ENCODE data around the gene PLEKHM3. TPM values are rescaled to one million over a fixed set of nuclear protein-coding genes. Genes with fewer than 3 reads are reported as not detected.

The PLEKHM3 gene
- total and polyA plus RNA-seq, 2 donors: 8.2 to 8.8 TPM

DNA sequence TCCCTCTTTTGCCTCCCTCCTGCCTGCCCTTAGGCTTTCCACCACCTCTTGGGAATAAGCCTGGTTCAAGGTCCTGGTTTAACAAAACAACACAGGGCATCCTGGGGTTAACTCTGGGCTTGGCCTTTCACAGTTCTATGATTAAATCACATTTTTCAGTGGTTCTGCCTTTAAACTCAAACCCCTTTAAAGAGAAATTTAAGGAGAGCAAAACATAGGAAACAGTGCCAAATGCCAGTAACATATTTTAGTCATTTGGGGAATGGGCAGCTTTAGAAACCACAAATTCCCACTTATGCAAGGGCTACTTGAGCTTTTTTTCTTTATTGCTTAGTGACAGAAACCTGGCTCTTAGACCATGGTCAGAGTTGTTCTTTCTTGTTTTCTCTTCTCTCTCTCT, 143.4 kb downstream of the PLEKHM3 start:
- Histone ChIP-seq H3K4me1 (ENCODE audit: control insufficient read depth in 2 of 2, insufficient read depth in 2 of 2, low read length in 2 of 2) (no peaks in the 10 kb centered on the region), H3K9me3 (ENCODE audit: control insufficient read depth in 2 of 2, insufficient read depth in 1 of 2, low read length in 1 of 2) (no peaks in the 10 kb centered on the region), H3K4me3 (ENCODE audit: low read length in 2 of 2) (no peak overlapping the region), H3K27me3 (ENCODE audit: control insufficient read depth in 2 of 2, insufficient read depth in 1 of 2, low read length in 1 of 2) (no peaks in the 10 kb centered on the region), H3K36me3 (ENCODE audit: control insufficient read depth in 2 of 2, insufficient read depth in 2 of 2, low read length in 1 of 2) (no peaks in the 10 kb centered on the region), H3K27ac (ENCODE audit: low read depth in 1 of 2, low read length in 1 of 2) (no peak overlapping the region)
- DNase-seq (ENCODE audit: low read depth in 6 of 9, low spot score in 9 of 9): no peak

DNA sequence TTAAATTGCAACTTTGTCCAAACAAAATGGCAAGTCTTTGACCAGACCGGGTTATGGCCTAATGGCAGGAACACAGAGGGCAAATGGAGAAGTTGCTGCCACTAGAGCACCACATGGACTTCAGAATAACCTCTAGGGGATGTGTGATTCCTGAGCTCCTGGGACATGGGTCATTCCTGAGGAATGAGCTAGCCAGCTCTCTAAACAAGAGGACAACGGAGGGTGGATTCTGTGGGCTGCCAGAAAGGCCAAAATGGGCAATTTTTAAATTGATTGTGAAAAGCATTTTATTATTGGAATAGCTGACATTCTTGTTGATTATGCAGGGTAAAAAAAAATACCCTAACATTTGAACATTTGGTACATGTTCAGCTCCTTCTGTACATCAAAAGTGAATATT, 145.8 kb downstream of the PLEKHM3 start:
- WGBS: 96% methylated on average over 2 of the region's 2 CpGs
- Histone ChIP-seq H3K9me3 (ENCODE audit: control insufficient read depth in 2 of 2, insufficient read depth in 1 of 2, low read length in 1 of 2) (no peaks in the 10 kb centered on the region), H3K27ac (ENCODE audit: low read depth in 1 of 2, low read length in 1 of 2) (no peak overlapping the region), H3K4me1 (ENCODE audit: control insufficient read depth in 2 of 2, insufficient read depth in 2 of 2, low read length in 2 of 2) (no peaks in the 10 kb centered on the region), H3K4me3 (ENCODE audit: low read length in 2 of 2) (no peak overlapping the region), H3K27me3 (ENCODE audit: control insufficient read depth in 2 of 2, insufficient read depth in 1 of 2, low read length in 1 of 2) (no peaks in the 10 kb centered on the region), H3K36me3 (ENCODE audit: control insufficient read depth in 2 of 2, insufficient read depth in 2 of 2, low read length in 1 of 2) (no peaks in the 10 kb centered on the region)
- DNase-seq (ENCODE audit: low read depth in 6 of 9, low spot score in 9 of 9): no peak

DNA sequence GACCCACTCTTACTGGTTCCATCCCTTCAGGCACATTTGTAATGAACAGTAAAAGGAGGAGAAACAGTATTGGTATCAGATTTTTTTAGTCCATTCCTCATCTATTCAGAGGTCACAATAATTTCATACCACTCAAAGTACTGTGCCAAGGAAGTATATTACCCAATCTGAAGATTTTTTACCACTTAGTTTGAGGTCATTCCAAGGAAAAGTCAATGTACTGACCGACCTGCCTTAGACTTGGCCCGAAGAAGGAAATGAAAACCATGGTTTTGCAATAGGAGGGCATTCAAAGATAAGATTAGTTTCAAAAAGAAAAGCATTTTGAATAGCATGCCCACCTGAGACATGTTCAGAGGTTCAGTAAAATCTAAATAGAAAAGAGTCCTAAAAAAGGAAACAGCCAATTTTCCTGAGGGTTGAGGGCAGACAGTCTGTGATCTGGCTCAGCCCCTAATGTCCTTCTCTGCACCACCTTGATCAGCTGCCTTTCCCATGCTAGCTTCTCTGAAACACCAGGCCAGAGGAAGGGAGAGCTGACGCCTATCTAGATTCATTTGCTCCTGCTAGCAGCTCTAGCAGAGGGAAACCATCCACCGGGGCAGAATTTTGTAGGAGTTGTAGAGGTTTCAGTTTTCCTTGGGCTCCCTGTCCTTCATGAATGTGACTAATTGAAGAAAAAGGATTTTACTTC, 148.3 kb downstream of the PLEKHM3 start:
- Histone ChIP-seq H3K27ac (ENCODE audit: low read depth in 1 of 2, low read length in 1 of 2) (no peak overlapping the region), H3K36me3 (ENCODE audit: control insufficient read depth in 2 of 2, insufficient read depth in 2 of 2, low read length in 1 of 2) (no peaks in the 10 kb centered on the region), H3K4me1 (ENCODE audit: control insufficient read depth in 2 of 2, insufficient read depth in 2 of 2, low read length in 2 of 2) (no peaks in the 10 kb centered on the region), H3K4me3 (ENCODE audit: low read length in 2 of 2) (no peak overlapping the region), H3K27me3 (ENCODE audit: control insufficient read depth in 2 of 2, insufficient read depth in 1 of 2, low read length in 1 of 2) (no peaks in the 10 kb centered on the region), H3K9me3 (ENCODE audit: control insufficient read depth in 2 of 2, insufficient read depth in 1 of 2, low read length in 1 of 2) (no peaks in the 10 kb centered on the region)
- DNase-seq (ENCODE audit: low read depth in 6 of 9, low spot score in 9 of 9): no peak
- WGBS: 90% methylated on average over 4 of the region's 4 CpGs

DNA sequence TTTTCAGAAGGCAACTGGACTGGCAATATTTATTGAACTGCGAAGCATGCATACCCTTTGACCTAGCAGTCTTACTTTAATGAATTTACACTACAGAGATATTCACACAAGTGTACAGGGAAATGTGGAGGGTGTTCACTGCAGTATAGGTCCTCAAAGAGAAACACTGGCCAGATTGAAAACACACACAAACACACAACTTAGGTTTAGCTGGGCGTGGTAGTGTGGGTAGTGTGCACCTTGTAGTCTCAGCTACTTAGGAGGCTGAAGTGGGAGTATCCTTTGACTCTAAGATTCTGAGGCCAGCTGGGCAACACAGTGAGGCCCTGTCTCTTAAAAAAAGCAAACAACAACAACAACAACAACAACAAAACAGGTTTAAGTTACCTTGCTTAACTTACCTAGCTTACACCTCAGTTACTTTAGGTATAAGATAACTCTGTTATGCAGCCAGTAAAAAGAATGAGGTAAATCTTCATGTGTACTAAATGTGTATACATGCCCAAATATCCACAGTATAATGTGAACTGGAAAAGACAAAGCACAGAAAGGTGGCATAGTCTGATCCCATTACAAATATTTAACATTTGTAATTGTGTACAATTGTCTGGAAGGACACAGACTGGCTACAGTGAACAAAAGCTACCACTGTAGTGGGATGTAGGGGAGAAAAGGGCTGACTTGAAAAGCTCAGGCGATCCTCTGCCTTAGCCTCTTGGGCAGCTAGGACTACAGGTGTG, 149.7 kb downstream of the PLEKHM3 start:
- H3K4me3 ChIP-seq (ENCODE audit: low read length in 2 of 2): no peak overlapping the region
- DNase-seq (ENCODE audit: low read depth in 6 of 9, low spot score in 9 of 9): no peak
- no peaks in the 10 kb centered on the region for H3K27me3 ChIP-seq (ENCODE audit: control insufficient read depth in 2 of 2, insufficient read depth in 1 of 2, low read length in 1 of 2)
- H3K27ac ChIP-seq (ENCODE audit: low read depth in 1 of 2, low read length in 1 of 2): no peak overlapping the region
- no peaks in the 10 kb centered on the region for H3K4me1 ChIP-seq (ENCODE audit: control insufficient read depth in 2 of 2, insufficient read depth in 2 of 2, low read length in 2 of 2)
- WGBS: 97% methylated on average over 3 of the region's 3 CpGs
- no peaks in the 10 kb centered on the region for H3K36me3 ChIP-seq (ENCODE audit: control insufficient read depth in 2 of 2, insufficient read depth in 2 of 2, low read length in 1 of 2)
- no peaks in the 10 kb centered on the region for H3K9me3 ChIP-seq (ENCODE audit: control insufficient read depth in 2 of 2, insufficient read depth in 1 of 2, low read length in 1 of 2)

DNA sequence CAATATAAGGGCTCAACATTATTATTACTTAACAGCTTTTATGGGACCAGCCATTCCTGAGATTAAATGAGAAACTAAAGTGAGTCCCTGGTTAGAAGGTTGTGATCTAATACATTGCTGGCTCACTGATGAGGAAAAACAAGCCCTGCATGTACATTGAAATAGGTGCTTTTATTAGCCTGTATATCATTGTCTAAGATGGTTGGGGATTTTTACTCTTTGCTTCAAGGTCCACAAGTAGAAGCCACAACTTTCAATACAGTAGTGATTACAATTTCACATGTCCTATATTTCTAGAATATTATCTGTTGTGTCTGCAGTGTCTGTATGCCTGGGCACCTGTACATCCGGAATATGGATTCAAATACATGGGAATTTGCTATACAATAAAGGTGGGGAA, 151.5 kb downstream of the PLEKHM3 start:
- WGBS: 100% methylated on average over 1 of the region's 1 CpG
- DNase-seq (ENCODE audit: low read depth in 6 of 9, low spot score in 9 of 9): no peak
- Histone ChIP-seq H3K4me3 (ENCODE audit: low read length in 2 of 2) (no peak overlapping the region), H3K27ac (ENCODE audit: low read depth in 1 of 2, low read length in 1 of 2) (no peak overlapping the region), H3K4me1 (ENCODE audit: control insufficient read depth in 2 of 2, insufficient read depth in 2 of 2, low read length in 2 of 2) (no peaks in the 10 kb centered on the region), H3K9me3 (ENCODE audit: control insufficient read depth in 2 of 2, insufficient read depth in 1 of 2, low read length in 1 of 2) (no peaks in the 10 kb centered on the region), H3K36me3 (ENCODE audit: control insufficient read depth in 2 of 2, insufficient read depth in 2 of 2, low read length in 1 of 2) (no peaks in the 10 kb centered on the region), H3K27me3 (ENCODE audit: control insufficient read depth in 2 of 2, insufficient read depth in 1 of 2, low read length in 1 of 2) (no peaks in the 10 kb centered on the region)

DNA sequence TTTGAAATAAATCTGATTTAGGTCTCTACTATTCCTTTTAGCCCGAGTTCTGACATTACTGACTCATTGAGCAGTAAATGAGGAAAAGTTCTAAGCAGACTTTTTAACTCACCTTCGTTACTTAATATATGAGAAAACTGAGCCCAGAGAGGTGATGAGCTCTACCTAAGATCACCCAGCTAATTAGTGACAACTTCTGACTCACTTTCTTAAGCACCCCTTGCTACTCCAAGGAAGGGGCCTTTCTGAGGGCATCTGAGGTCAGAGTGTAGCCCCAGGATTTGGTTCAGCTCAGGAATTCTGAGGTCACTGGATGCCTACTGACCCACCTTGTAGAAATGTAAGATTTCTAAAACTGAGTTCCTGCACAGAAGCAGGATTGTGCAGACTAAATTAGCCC, 153.4 kb downstream of the PLEKHM3 start:
- H3K36me3 ChIP-seq (ENCODE audit: control insufficient read depth in 2 of 2, insufficient read depth in 2 of 2, low read length in 1 of 2): no peaks in the 10 kb centered on the region
- 96% methylated on average over 2 of the region's 2 CpGs for WGBS
- no peak for DNase-seq (ENCODE audit: low read depth in 6 of 9, low spot score in 9 of 9)
- H3K4me1 ChIP-seq (ENCODE audit: control insufficient read depth in 2 of 2, insufficient read depth in 2 of 2, low read length in 2 of 2): no peaks in the 10 kb centered on the region
- H3K27me3 ChIP-seq (ENCODE audit: control insufficient read depth in 2 of 2, insufficient read depth in 1 of 2, low read length in 1 of 2): no peaks in the 10 kb centered on the region
- H3K27ac ChIP-seq (ENCODE audit: low read depth in 1 of 2, low read length in 1 of 2): no peak overlapping the region
- H3K4me3 ChIP-seq (ENCODE audit: low read length in 2 of 2): no peak overlapping the region
- no peaks in the 10 kb centered on the region for H3K9me3 ChIP-seq (ENCODE audit: control insufficient read depth in 2 of 2, insufficient read depth in 1 of 2, low read length in 1 of 2)

DNA sequence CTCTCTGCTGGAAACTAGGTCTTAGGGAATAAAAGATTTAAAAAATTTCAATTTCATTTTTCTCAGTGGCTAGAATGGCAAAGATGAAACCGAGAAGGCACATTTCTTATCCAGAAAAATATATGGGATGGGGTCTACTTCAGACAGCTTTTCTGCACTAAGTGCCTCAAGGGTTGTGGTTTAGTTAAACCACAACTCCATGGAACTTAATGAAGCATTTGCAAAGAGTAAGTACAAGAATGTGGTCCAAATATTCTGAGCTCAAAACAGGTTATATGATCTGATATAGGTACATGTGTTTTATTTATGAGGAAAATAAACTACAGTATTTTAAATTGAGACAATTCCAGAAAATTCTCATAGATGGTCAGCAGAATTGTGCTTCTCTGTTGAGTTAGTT, 153.8 kb downstream of the PLEKHM3 start:
- Histone ChIP-seq H3K4me1 (ENCODE audit: control insufficient read depth in 2 of 2, insufficient read depth in 2 of 2, low read length in 2 of 2) (no peaks in the 10 kb centered on the region), H3K4me3 (ENCODE audit: low read length in 2 of 2) (no peak overlapping the region), H3K27ac (ENCODE audit: low read depth in 1 of 2, low read length in 1 of 2) (no peak overlapping the region), H3K27me3 (ENCODE audit: control insufficient read depth in 2 of 2, insufficient read depth in 1 of 2, low read length in 1 of 2) (no peaks in the 10 kb centered on the region), H3K9me3 (ENCODE audit: control insufficient read depth in 2 of 2, insufficient read depth in 1 of 2, low read length in 1 of 2) (no peaks in the 10 kb centered on the region), H3K36me3 (ENCODE audit: control insufficient read depth in 2 of 2, insufficient read depth in 2 of 2, low read length in 1 of 2) (no peaks in the 10 kb centered on the region)
- WGBS: 89% methylated on average over 1 of the region's 1 CpG
- no peak for DNase-seq (ENCODE audit: low read depth in 6 of 9, low spot score in 9 of 9)

DNA sequence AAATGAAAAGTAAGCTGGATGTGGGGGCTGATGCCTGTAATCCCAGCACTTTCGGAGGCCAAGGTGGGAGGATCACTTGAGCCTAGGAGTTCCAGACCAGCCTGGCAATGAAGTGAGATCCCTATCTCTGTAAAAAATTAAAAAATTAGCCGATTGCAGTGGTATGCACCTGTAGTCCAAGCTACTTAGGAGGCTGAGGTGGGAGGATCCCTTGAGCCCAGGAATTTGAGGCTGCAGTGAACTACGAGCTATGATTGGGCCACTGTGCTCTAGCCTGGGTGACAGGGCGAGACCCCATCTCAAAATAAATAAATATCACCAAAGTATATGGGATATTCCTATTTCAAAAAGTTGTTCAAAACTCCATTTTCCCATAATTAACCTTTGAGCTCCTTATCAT, 154.5 kb downstream of the PLEKHM3 start:
- no peak for DNase-seq (ENCODE audit: low read depth in 6 of 9, low spot score in 9 of 9)
- H3K36me3 ChIP-seq (ENCODE audit: control insufficient read depth in 2 of 2, insufficient read depth in 2 of 2, low read length in 1 of 2): no peaks in the 10 kb centered on the region
- H3K4me3 ChIP-seq (ENCODE audit: low read length in 2 of 2): no peak overlapping the region
- no peak overlapping the region for H3K27ac ChIP-seq (ENCODE audit: low read depth in 1 of 2, low read length in 1 of 2)
- no peaks in the 10 kb centered on the region for H3K4me1 ChIP-seq (ENCODE audit: control insufficient read depth in 2 of 2, insufficient read depth in 2 of 2, low read length in 2 of 2)
- H3K9me3 ChIP-seq (ENCODE audit: control insufficient read depth in 2 of 2, insufficient read depth in 1 of 2, low read length in 1 of 2): no peaks in the 10 kb centered on the region
- H3K27me3 ChIP-seq (ENCODE audit: control insufficient read depth in 2 of 2, insufficient read depth in 1 of 2, low read length in 1 of 2): no peaks in the 10 kb centered on the region
- 98% methylated on average over 4 of the region's 4 CpGs for WGBS

DNA sequence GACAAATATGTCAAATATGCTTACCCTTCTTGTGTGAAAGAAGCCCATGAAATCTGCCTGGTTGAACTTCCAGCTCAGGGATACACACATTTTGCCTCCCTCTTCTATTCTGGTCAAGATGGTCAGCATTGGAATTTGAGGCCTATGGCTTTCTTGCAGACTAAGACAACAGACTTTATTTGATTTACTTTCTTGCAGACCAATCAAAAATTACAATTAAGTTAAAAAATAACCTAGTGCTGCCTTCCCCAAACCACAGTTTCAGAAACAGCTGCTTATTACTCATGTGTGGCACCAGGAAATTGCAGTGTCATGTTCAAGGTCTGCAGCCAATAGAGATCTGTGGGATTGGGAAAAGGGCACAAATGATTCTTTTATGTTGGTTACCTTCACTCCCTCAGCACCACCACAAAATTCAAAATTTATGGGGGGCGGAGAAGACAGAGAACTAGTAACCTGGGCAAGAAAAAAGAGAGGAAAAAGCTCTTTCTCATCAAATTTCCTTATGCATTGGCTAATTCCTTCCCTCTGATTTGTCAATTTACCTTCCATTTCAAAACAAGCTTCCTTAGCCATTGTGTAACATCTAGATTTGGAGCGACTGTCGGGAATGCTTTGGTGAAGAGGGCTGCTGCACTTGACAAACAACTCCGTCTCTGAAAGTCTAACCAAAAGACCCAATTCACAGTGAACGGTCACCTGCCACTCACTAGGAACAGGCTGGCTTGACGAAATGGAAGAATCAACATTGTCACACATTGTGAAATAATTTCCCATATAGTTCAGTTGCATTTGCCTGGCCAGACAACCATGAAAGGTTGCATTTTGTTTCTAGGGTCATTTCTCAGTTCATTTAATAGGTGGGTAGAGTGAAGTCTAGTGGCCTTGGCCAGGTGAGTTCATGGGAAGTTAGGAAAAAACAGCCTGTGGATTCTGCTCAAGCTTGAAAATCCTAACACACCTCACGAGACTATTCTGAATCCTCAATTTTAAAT, 155.2 kb downstream of the PLEKHM3 start:
- no peak for DNase-seq (ENCODE audit: low read depth in 6 of 9, low spot score in 9 of 9)
- no peaks in the 10 kb centered on the region for H3K4me1 ChIP-seq (ENCODE audit: control insufficient read depth in 2 of 2, insufficient read depth in 2 of 2, low read length in 2 of 2)
- H3K4me3 ChIP-seq (ENCODE audit: low read length in 2 of 2): no peak overlapping the region
- no peak overlapping the region for H3K27ac ChIP-seq (ENCODE audit: low read depth in 1 of 2, low read length in 1 of 2)
- H3K27me3 ChIP-seq (ENCODE audit: control insufficient read depth in 2 of 2, insufficient read depth in 1 of 2, low read length in 1 of 2): no peaks in the 10 kb centered on the region
- no peaks in the 10 kb centered on the region for H3K9me3 ChIP-seq (ENCODE audit: control insufficient read depth in 2 of 2, insufficient read depth in 1 of 2, low read length in 1 of 2)
- no peaks in the 10 kb centered on the region for H3K36me3 ChIP-seq (ENCODE audit: control insufficient read depth in 2 of 2, insufficient read depth in 2 of 2, low read length in 1 of 2)
- WGBS: 98% methylated on average over 7 of the region's 7 CpGs

Data from thymus (tissue), 11 donors.